Naive B cell (primary cell): ENCODE data around the gene RBP4. TPM values are rescaled to one million over a fixed set of nuclear protein-coding genes. Genes with fewer than 3 reads are reported as not detected.

Experiments used
- ATAC-seq, 2 donors: fragments of 150-1000 bp; cut with Tn5 transposase; 2 replicates each; pipeline ENCODE4 v1.10.0; 2021; ENCODE audit warnings: low read depth in 2 of 2, mild to moderate bottlenecking in 2 of 2, moderate library complexity in 2 of 2
- DNase-seq: peaks from one replicate; pipeline ENCODE4 v3.0.0; 2022
- H3K27ac Mint-ChIP-seq, 6 donors: one replicate each; pipeline ENCODE4 v1.8.0; 2020 to 2022; ENCODE audit warnings: mild to moderate bottlenecking in 6 of 6, mixed read lengths in 6 of 6, moderate library complexity in 5 of 6, inconsistent platforms in 2 of 6
- H3K27me3 Mint-ChIP-seq, 3 donors: one replicate each; pipeline ENCODE4 v1.8.0; 2021 to 2022; ENCODE audit warnings: mixed read lengths in 3 of 3, mild to moderate bottlenecking in 1 of 3
- H3K36me3 Mint-ChIP-seq, 2 donors: one replicate each; pipeline ENCODE4 v1.8.0; 2020 to 2022; ENCODE audit warnings: mixed read lengths in 2 of 2, inconsistent platforms in 1 of 2, mild to moderate bottlenecking in 1 of 2
- H3K4me1 Mint-ChIP-seq, 3 donors: one replicate each; pipeline ENCODE4 v1.8.0; 2020 to 2022; ENCODE audit warnings: mixed read lengths in 3 of 3, inconsistent platforms in 1 of 3, mild to moderate bottlenecking in 1 of 3, moderate library complexity in 1 of 3
- H3K4me3 Mint-ChIP-seq, 8 donors: one replicate each; pipeline ENCODE4 v1.8.0; 2020 to 2022; ENCODE audit warnings: mild to moderate bottlenecking in 8 of 8, mixed read lengths in 8 of 8, moderate library complexity in 8 of 8, inconsistent platforms in 2 of 8
- H3K9me3 Mint-ChIP-seq, 7 donors: one replicate each; pipeline ENCODE4 v1.8.0; 2020 to 2022; ENCODE audit warnings: mixed read lengths in 7 of 7, mild to moderate bottlenecking in 5 of 7, inconsistent platforms in 2 of 7, moderate library complexity in 1 of 7
- polyA plus RNA-seq, 6 donors: library from polyadenylated mRNA; unstranded; fragments of 300-500 nt; fragmentation: Illumina TruSeq; gene quantifications; one replicate each; pipeline ENCODE4 v1.2.3, GENCODE V29; 2021; ENCODE audit warnings: low read depth in 6 of 6

RBP4 gene
- polyA plus RNA-seq, 6 donors from 2014 or later, result not detected

DNA sequence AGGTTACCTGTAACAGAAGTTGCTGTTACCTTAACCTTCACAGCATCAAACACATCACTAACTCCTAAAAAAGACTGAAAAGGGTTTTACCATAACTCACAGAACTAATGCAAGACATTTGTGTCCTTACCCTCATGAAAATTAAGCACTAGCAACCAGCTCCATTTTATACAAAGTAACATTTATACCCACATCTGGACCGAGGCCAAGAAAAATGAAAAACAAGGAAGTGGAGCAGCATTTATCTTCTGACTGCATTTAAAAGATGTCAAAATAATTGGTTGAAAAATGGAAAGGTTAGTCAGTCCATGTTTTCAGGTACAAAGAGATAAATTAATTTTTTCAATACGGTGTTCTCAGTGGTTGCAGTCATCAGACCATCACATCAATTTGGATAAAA lies 3.1 kb upstream of the RBP4 start:
- H3K27ac Mint-ChIP-seq, result peak overlapping the region in 1 of 6 donors; percentile 44
- ATAC-seq (no peak), DNase-seq (no peak)
- peaks cover 0 to 24% (median 12%) of the 10 kb centered on the region in 7 donors for H3K9me3 Mint-ChIP-seq
- H3K27me3 Mint-ChIP-seq, result peaks cover 54 to 62% (median 60%) of the 10 kb centered on the region in 3 donors
- H3K36me3 Mint-ChIP-seq, result no peaks in the 10 kb centered on the region
- peaks cover 0 to 5% (median 0%) of the 10 kb centered on the region in 3 donors for H3K4me1 Mint-ChIP-seq
- H3K4me3 Mint-ChIP-seq, result no peak overlapping the region

DNA sequence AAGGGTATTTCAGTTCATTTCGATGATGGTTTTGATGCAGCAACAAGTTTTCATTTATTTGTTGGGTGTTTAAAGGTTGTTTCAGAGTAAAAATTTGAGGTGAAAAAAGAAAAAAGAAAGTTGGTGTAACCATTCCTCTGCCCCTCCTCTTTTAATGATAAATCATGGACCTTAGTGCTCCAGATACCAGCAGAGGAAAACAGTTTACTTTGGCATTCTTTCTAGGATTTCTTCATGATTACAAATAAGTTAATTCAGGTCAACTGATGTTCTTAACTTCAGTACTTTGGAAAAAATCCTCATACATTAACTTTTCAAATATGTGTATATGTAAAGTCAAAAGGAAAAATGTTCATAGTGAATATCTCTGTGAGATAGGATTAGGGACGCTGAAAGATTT lies 2.0 kb upstream of the RBP4 start:
- Mint-ChIP-seq H3K36me3 (no peaks in the 10 kb centered on the region), H3K4me3 (no peak overlapping the region), H3K9me3 (peaks cover 0 to 13% (median 12%) of the 10 kb centered on the region in 7 donors), H3K27me3 (peaks cover 50 to 61% (median 58%) of the 10 kb centered on the region in 3 donors), H3K27ac (no peak overlapping the region), H3K4me1 (peaks cover 0 to 5% (median 0%) of the 10 kb centered on the region in 3 donors)
- DNase-seq, result no peak
- ATAC-seq, result no peak

DNA sequence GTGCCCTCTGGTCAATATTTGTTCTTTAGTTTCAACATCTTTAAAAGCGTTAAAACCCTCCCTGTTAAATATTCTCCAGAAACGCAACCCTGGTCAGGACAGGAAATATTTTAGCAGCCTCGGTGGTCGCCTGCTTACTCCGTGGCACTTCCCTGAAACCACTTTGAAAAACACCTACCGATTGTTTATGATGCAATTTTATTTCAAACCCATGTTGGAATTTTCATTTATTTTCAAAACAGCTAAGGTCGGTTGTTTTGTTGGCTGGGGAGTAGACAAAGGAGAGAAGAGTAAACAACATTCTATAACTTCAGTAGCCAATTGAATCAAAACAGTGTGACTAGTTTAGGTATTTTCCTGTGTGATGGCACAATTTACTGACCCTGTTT lies 733 bp upstream of the RBP4 start:
- Mint-ChIP-seq H3K27ac (no peak overlapping the region), H3K9me3 (peaks cover 0 to 5% (median 1%) of the 10 kb centered on the region in 7 donors), H3K4me3 (no peak overlapping the region), H3K27me3 (peaks cover 45 to 64% (median 55%) of the 10 kb centered on the region in 3 donors), H3K4me1 (peaks cover 0 to 5% (median 0%) of the 10 kb centered on the region in 3 donors), H3K36me3 (no peaks in the 10 kb centered on the region)
- no peak for DNase-seq
- ATAC-seq, result no peak

DNA sequence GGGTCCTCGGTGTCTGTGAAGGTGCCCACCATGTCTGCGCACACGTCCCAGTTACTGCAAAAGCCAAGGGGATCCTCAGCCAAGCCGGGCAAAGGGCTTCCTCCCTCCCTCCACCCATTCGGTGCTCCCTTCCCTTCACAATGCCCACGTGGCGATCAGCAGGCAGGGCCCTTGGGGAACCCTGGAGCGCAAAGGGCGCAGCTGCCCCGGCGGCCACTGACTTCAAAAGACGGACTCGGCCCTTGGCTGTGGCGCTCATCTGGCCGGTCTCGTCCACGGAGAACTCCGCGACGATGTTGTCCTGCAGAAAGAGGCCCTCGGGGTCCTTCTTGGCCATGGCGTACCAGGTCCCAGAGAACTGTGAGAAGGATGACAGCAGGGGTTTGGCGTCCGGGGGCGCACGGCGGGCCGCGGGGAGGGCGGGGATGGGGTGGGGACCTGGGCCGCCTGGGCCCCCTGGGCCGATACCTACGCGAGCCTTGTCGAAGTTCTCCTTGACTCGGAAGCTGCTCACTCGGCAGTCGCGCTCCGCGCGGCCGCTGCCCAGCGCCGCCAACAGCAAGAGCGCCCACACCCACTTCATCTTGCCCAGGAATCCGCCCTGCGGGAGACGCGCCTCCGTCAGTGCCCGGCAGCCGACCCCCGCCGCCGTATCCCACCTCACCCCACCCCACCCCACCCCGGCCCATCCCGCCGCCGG lies 439 bp downstream of the RBP4 start:
- no peak overlapping the region for H3K27ac Mint-ChIP-seq
- ATAC-seq, result no peak
- DNase-seq, result no peak
- H3K27me3 Mint-ChIP-seq, result peaks cover 39 to 55% (median 48%) of the 10 kb centered on the region in 3 donors
- no peaks in the 10 kb centered on the region for H3K9me3 Mint-ChIP-seq
- H3K4me1 Mint-ChIP-seq, result peaks cover 0 to 5% (median 0%) of the 10 kb centered on the region in 3 donors
- H3K36me3 Mint-ChIP-seq, result no peaks in the 10 kb centered on the region
- peak overlapping the region in 1 of 8 donors; percentile 41 for H3K4me3 Mint-ChIP-seq

DNA sequence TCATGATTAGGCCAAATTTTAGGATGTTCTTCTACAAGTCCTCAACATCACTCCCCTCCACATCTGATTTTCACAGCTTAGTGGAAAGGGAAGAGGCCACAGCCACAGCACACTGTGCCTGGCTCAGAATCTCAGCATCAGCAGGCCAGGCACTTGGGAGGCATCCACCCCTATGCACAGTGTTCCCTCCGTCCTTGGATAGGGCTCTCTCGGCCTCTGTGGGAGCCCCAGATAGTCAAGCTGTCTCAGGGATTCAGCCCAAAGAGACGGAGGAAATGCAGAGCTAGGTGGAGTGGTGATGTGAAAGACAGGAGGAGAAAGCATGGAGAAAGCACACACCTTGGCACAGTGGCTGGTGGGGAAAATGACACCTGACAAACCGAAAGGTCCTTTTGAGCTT lies 1.3 kb downstream of the RBP4 start:
- Mint-ChIP-seq H3K36me3 (no peaks in the 10 kb centered on the region), H3K27me3 (peaks cover 35 to 55% (median 48%) of the 10 kb centered on the region in 3 donors), H3K4me1 (peaks cover 0 to 5% (median 0%) of the 10 kb centered on the region in 3 donors), H3K27ac (no peak overlapping the region), H3K4me3 (peak overlapping the region in 1 of 8 donors; percentile 14), H3K9me3 (no peaks in the 10 kb centered on the region)
- ATAC-seq (no peak), DNase-seq (no peak)

DNA sequence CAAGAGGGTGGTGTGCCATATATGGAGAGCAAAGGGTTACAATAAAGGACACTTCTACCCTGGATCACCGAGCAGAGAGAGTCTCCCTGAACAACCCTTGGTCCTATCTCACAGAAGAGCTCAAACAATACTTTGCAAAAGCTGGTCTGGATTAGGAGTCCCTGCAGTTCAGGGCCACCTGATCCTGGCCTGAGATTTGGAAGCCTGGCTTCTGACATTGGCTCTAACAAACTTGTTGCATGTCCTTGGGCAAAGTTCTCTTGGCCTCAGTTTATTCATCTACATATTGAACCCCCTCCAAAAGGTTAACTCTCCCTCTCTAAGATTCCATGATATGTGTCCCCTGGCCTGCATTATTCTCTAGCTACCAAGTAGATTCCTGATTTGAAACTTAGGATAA lies 1.7 kb downstream of the RBP4 start:
- Mint-ChIP-seq H3K27me3 (peaks cover 30 to 53% (median 44%) of the 10 kb centered on the region in 3 donors), H3K4me3 (peak overlapping the region in 1 of 8 donors; percentile 44), H3K9me3 (no peaks in the 10 kb centered on the region), H3K4me1 (peaks cover 0 to 5% (median 0%) of the 10 kb centered on the region in 3 donors), H3K36me3 (no peaks in the 10 kb centered on the region), H3K27ac (no peak overlapping the region)
- ATAC-seq (no peak), DNase-seq (no peak)

DNA sequence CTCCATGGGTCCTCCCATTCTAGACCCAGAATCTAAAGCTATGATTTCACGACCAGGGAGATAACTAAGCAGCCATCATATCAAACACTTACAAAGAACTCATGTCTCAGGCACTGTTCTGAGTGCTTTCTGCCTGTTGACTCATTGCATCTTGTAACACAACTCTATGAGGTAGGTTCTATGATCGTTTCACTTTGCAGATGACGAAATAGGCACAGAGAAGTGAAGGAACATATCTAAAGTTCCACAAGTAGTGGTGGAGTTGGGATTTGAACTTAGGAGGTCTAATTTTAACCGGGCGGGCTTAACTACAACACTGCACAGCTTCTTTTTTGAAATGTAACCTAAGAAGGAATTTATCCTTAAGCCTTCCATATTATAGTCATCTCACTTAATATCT lies 2.9 kb downstream of the RBP4 start:
- Mint-ChIP-seq H3K27ac (no peak overlapping the region), H3K27me3 (peaks cover 25 to 47% (median 32%) of the 10 kb centered on the region in 3 donors), H3K4me1 (peaks cover 0 to 5% (median 0%) of the 10 kb centered on the region in 3 donors), H3K9me3 (no peaks in the 10 kb centered on the region), H3K36me3 (no peaks in the 10 kb centered on the region), H3K4me3 (no peak overlapping the region)
- DNase-seq (no peak), ATAC-seq (no peak)

DNA sequence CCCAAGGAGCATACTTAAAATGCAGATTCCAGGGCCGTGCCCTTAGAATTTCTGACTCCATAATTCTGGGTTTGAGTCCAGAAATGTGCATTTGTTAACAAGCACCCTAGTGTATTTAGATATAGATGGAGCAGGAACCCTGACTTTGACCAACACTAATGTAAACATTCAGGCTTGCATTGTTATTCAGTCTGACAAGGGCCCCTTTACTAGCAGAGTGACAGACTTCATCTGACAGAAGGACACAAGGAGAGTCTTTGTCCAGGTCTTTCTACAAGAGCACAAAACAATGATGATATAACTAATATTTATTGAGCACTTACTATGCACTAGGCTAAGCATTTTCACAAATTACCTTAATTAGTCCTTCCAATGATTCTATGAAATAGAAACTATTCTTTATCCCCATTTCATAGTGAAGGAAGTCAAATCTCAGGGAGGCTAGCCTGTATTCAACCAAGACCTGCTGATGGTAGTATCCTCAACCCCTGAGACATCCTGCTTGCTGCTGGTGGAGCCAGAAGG lies 3.9 kb downstream of the RBP4 start:
- H3K27me3 Mint-ChIP-seq, result peaks cover 15 to 37% (median 24%) of the 10 kb centered on the region in 3 donors
- peaks cover 0 to 5% (median 0%) of the 10 kb centered on the region in 3 donors for H3K4me1 Mint-ChIP-seq
- DNase-seq (no peak), ATAC-seq (no peak)
- no peak overlapping the region for H3K27ac Mint-ChIP-seq
- no peak overlapping the region for H3K4me3 Mint-ChIP-seq
- no peaks in the 10 kb centered on the region for H3K36me3 Mint-ChIP-seq
- H3K9me3 Mint-ChIP-seq, result no peaks in the 10 kb centered on the region

DNA sequence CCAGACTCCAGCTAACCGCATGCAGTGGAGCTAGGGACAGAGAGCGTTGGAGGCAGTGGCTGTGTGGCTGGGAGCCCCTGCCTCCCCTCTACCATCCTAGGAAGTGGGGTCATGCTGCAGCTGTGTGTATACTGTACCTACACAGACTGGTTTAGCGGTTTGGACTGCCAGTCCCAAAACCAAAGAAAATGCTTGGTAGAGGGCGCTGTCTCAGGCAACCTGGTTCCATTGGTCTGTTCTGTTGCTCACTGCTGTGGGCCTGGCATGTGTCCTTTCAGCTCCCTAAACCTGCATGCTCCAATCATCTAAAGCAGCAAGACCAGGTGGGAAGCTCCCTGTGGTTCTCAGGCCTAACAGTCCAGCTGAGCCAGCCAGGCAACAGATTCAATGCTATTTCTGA lies 4.5 kb downstream of the RBP4 start:
- H3K4me1 Mint-ChIP-seq, result peaks cover 0 to 5% (median 0%) of the 10 kb centered on the region in 3 donors
- no peak for ATAC-seq
- H3K4me3 Mint-ChIP-seq, result no peak overlapping the region
- DNase-seq, result no peak
- peaks cover 9 to 31% (median 18%) of the 10 kb centered on the region in 3 donors for H3K27me3 Mint-ChIP-seq
- no peaks in the 10 kb centered on the region for H3K9me3 Mint-ChIP-seq
- H3K36me3 Mint-ChIP-seq, result no peaks in the 10 kb centered on the region
- H3K27ac Mint-ChIP-seq, result no peak overlapping the region

DNA sequence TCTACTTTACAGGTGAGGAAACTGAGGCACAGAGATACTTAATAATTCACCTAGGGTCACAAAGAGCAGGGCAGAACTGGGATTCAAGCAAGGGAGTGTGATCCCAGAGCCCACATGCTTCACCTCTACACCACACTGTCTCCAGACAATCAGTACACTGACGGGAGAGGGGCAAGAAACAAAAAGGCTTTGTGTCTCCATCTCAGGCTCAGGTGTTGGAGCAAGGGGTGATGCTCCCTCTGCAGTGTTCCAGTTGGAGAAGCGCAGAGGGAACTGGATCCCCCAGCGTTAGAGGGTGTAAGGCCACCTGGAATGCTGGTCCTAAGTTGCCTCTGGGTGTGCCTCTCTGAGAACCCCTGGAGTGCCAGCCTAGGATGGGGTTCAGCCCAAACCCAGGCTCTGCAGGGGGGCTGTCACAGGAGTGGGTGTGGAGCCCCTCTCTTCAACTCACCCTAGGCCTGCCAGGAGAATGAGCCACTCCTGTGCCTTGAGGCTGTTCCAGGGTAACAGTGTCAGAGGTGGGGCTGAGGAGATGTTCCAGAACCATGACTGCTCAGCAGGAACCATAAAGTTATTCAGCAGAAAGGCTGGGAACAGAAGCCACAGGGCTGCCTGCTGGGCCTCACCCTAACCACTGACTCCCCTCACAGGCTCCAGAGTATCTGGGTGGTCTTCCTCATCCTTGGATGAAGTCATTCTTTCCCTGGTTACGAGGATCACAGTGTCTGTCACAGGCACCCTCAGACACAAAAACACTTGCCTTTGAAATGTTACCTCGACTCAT lies 5.5 kb downstream of the RBP4 start:
- Mint-ChIP-seq H3K4me3 (no peak overlapping the region), H3K27me3 (peaks cover 8 to 28% (median 17%) of the 10 kb centered on the region in 3 donors), H3K27ac (no peak overlapping the region), H3K4me1 (peaks cover 0 to 5% (median 0%) of the 10 kb centered on the region in 3 donors), H3K36me3 (no peaks in the 10 kb centered on the region), H3K9me3 (no peaks in the 10 kb centered on the region)
- no peak for ATAC-seq
- no peak for DNase-seq

DNA sequence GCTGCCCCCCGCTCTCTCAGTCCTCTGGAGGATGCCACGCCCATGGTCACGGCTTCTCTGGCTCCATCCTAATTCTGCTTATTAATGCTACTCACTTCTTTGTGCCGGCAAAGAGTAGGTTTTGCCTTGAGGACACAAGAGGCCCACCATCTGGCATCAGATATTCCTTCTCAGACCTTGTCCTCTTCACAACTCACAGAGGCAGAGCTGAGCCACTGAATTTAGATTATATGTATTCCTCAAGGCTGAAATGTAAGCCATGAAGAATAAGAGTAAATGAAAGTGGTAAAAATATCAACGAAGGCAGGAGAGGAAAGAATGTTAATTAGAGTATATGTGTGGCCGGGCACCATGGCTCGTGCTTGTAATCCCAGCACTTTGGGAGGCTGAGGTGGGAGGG lies 6.5 kb downstream of the RBP4 start:
- Mint-ChIP-seq H3K4me1 (no peaks in the 10 kb centered on the region), H3K27me3 (peaks cover 3 to 18% (median 11%) of the 10 kb centered on the region in 3 donors), H3K4me3 (no peak overlapping the region), H3K36me3 (no peaks in the 10 kb centered on the region), H3K9me3 (no peaks in the 10 kb centered on the region), H3K27ac (no peak overlapping the region)
- DNase-seq, result no peak
- no peak for ATAC-seq

DNA sequence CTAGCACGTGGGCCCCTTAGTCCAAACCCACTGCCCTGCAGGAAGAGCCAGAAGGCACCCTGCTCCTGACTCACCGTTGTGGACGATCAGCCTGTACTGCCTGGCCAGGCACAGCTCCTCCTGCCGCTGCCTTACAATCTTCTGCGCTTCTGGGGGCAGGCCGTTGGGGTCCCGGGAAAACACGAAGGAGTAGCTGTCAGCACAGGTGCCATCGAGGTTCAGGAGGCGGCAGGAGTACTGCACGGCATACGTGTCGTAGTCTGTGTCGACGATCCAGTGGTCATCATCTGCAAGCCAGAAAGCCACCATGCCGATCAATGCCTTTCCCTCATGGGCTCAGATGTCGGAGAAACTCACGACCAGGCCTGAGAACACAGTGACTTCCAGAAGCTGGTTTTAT lies 7.3 kb downstream of the RBP4 start:
- Mint-ChIP-seq H3K36me3 (no peaks in the 10 kb centered on the region), H3K4me1 (no peaks in the 10 kb centered on the region), H3K9me3 (no peaks in the 10 kb centered on the region), H3K4me3 (no peak overlapping the region), H3K27ac (no peak overlapping the region), H3K27me3 (peaks cover 0 to 22% (median 18%) of the 10 kb centered on the region in 3 donors)
- ATAC-seq (no peak), DNase-seq (no peak)

DNA sequence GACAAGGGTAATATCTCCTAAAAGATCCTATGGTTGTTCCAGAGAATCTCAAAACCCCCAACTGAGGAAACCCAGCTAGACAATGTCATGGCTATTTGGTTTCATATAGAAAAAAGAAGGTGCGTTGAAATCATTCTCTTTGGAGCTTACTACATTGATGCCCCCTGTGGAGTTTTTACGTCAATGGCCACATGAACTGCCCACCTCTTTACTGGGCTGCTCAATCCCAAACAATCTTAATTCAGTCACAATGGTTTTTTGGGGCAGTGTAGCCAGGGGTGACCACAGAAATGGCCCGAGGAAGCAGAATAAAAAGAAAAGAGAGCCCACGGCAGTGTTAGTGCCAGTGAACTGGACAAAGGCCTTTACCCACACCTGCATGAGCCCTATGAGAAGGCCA lies 7.8 kb downstream of the RBP4 start:
- DNase-seq (no peak), ATAC-seq (no peak)
- H3K27ac Mint-ChIP-seq, result no peak overlapping the region
- H3K9me3 Mint-ChIP-seq, result no peaks in the 10 kb centered on the region
- H3K27me3 Mint-ChIP-seq, result peaks cover 0 to 23% (median 20%) of the 10 kb centered on the region in 3 donors
- H3K4me3 Mint-ChIP-seq, result no peak overlapping the region
- H3K4me1 Mint-ChIP-seq, result no peaks in the 10 kb centered on the region
- no peaks in the 10 kb centered on the region for H3K36me3 Mint-ChIP-seq
